HUES48 (cell line): ENCODE data around the gene PRSS12.

Source experiments
- H3K27ac ChIP-seq: one replicate; pipeline ENCODE4 v1.7.0; 2013; ENCODE audit warnings: low read depth, low read length, inconsistent platforms
- H3K27me3 ChIP-seq: 2 replicates; pipeline ENCODE4 v1.6.1; 2013; ENCODE audit warnings: mild to moderate bottlenecking, low read length; ENCODE audit not compliant: control insufficient read depth, insufficient read depth
- H3K36me3 ChIP-seq: 2 replicates; pipeline ENCODE4 v1.6.1; 2013; ENCODE audit warnings: low read length; ENCODE audit not compliant: control insufficient read depth, insufficient read depth
- H3K4me1 ChIP-seq: 2 replicates; pipeline ENCODE4 v1.6.1; 2013; ENCODE audit warnings: mild to moderate bottlenecking, low read length; ENCODE audit not compliant: control insufficient read depth, insufficient read depth
- H3K4me3 ChIP-seq: 2 replicates; pipeline ENCODE4 v1.5.1; 2013; ENCODE audit warnings: mild to moderate bottlenecking, low read depth, low read length
- H3K9ac ChIP-seq: 2 replicates; pipeline ENCODE4 v1.6.1; 2013; ENCODE audit warnings: mild to moderate bottlenecking, low read depth, low read length, moderate library complexity
- H3K9me3 ChIP-seq: 2 replicates; pipeline ENCODE4 v1.6.1; 2013; ENCODE audit warnings: low read length; ENCODE audit not compliant: control insufficient read depth, insufficient read depth

Gene PRSS12

DNA sequence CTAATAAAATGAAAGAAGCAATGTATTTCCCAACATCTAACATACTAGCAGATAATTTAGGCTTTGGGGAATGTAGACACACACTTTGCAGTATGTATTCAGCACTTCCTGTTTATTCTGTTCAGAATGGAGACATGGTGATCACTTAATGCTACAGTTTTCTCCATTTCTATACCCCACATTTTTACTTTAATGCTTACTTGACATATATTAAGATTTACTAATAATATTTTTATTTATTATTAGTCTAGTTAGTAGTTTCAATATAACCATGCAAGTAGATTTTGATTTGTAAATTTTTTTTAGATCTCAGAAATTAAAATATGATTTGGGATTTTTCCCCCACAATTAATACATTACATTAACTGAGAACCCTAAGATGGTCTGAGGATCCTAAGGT, 98.4 kb downstream of the PRSS12 start:
- Histone ChIP-seq H3K27me3 (no peaks in the 10 kb centered on the region), H3K9me3 (0 out of 2 replicates have a peak, but pooled peaks cover 4% of the 10 kb centered on the region), H3K4me3 (no peak overlapping the region), H3K9ac (no peak overlapping the region), H3K27ac (no peak overlapping the region), H3K36me3 (no peaks in the 10 kb centered on the region), H3K4me1 (no peaks in the 10 kb centered on the region)

DNA sequence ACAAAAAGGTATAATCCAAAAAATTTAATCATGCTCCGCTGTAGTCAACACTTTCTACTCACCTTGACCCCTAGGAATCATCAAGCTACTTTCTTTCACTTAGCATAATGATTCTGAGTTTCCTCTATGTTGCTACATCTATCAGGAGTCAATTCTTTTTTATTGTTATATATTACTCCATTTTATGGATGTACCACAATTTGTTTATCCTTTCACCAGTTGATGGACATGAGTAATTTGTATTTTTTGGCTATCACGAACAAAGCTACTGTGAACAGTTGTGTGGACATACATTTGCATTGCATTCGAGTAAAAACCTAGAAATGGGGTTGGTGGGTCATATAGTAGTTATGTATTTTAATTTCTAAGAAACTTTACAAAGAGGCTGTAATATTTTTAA, 102.9 kb downstream of the PRSS12 start:
- no peak overlapping the region for H3K4me3 ChIP-seq
- H3K4me1 ChIP-seq: no peaks in the 10 kb centered on the region
- no peak overlapping the region for H3K27ac ChIP-seq
- H3K9ac ChIP-seq: no peak overlapping the region
- 0 out of 2 replicates have a peak, but pooled peaks cover 4% of the 10 kb centered on the region for H3K9me3 ChIP-seq
- H3K27me3 ChIP-seq: no peaks in the 10 kb centered on the region
- no peaks in the 10 kb centered on the region for H3K36me3 ChIP-seq

DNA sequence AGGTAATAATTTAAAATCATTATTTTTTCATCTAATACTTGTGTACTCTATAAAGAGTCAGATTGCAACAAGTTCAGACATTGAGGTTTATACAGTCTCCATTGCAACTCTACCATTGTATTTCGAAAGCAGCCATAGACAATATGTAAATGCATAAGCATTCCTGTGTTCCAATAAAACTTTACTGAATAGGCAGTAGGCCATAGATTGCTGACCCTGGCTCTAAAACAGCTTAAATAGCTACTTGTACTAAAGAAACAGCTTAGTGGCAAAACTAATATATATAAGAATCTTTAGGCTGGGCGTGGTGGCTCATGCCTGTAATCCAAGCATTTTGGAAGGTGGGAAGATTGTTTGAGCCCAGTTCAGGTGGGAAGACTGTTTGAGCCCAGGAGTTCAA, 115.3 kb downstream of the PRSS12 start:
- H3K9ac ChIP-seq: no peak overlapping the region
- H3K4me1 ChIP-seq: peaks cover 7% of the 10 kb centered on the region
- H3K27ac ChIP-seq: no peak overlapping the region
- no peaks in the 10 kb centered on the region for H3K36me3 ChIP-seq
- no peak overlapping the region for H3K4me3 ChIP-seq
- no peaks in the 10 kb centered on the region for H3K9me3 ChIP-seq
- H3K27me3 ChIP-seq: no peaks in the 10 kb centered on the region

DNA sequence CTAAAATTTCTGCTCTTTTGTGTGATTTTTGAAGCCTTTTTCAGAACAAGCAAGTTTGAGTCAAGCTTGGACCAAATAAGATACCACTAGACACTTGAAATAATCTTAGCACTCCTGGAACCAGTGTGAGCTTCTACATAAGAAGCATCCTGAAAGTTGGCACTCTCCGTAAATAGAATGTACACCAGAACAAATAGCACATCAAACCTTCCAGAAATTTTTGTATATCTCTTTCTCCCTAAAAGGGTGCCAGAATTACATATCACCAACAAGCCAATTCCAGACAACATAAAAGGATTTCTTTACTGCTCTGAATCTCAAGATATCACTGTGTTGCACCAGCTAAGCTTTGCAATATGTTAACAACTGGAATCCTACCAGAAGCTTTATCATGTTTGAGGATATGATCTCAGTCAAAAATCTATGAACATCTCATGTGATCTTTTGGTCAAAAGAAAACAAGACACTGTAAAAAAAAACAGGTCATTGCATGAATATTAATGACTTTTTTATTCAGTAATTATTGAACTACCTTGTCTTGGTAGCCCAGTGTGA, 117.2 kb downstream of the PRSS12 start:
- Histone ChIP-seq H3K36me3 (no peaks in the 10 kb centered on the region), H3K9ac (no peak overlapping the region), H3K27me3 (no peaks in the 10 kb centered on the region), H3K4me3 (no peak overlapping the region), H3K9me3 (no peaks in the 10 kb centered on the region), H3K4me1 (peaks cover 7% of the 10 kb centered on the region), H3K27ac (no peak overlapping the region)
